H9 (cell line): ENCODE measurements around the gene MGAT4A. TPM values are rescaled to one million over a fixed set of nuclear protein-coding genes. Genes with fewer than 3 reads are reported as not detected.

ENCODE experiments used
- DNase-seq: peaks from one replicate; pipeline ENCODE4 v3.0.0-alpha.2; 2017
- H2AFZ ChIP-seq: one replicate; pipeline ENCODE4 v1.6.1; 2013; ENCODE audit warnings: mild to moderate bottlenecking, low read length, control low read depth, moderate library complexity
- H2AK5ac ChIP-seq: 2 replicates; pipeline ENCODE4 v1.6.1; 2013; ENCODE audit warnings: low read length, control low read depth, mixed read lengths; ENCODE audit not compliant: insufficient read length
- H2BK120ac ChIP-seq: one replicate; pipeline ENCODE4 v1.6.1; 2013; ENCODE audit warnings: low read depth, mild to moderate bottlenecking, low read length, control low read depth, inconsistent platforms; ENCODE audit not compliant: poor library complexity, severe bottlenecking
- H2BK12ac ChIP-seq: 2 replicates; pipeline ENCODE4 v1.6.1; 2013; ENCODE audit warnings: low read length, control low read depth, mixed read lengths, low read depth; ENCODE audit not compliant: insufficient read length
- H2BK15ac ChIP-seq: 2 replicates; pipeline ENCODE4 v1.6.1; 2013; ENCODE audit warnings: low read depth, low read length, control low read depth
- H2BK20ac ChIP-seq: one replicate; pipeline ENCODE4 v1.6.1; 2013; ENCODE audit warnings: low read depth, mild to moderate bottlenecking, low read length, control low read depth, inconsistent platforms; ENCODE audit not compliant: poor library complexity, severe bottlenecking
- H2BK5ac ChIP-seq: 2 replicates; pipeline ENCODE4 v1.6.1; 2013; ENCODE audit warnings: low read length, control low read depth, mixed read lengths; ENCODE audit not compliant: insufficient read length
- H3K14ac ChIP-seq: 2 replicates; pipeline ENCODE4 v1.6.1; 2013; ENCODE audit warnings: low read length, control low read depth; ENCODE audit not compliant: insufficient read depth
- H3K18ac ChIP-seq: 2 replicates; pipeline ENCODE4 v1.6.1; 2013; ENCODE audit warnings: low read depth, mild to moderate bottlenecking, mixed read lengths, low read length, control low read depth; ENCODE audit not compliant: insufficient read length
- H3K23ac ChIP-seq: 2 replicates; pipeline ENCODE4 v1.6.1; 2013; ENCODE audit warnings: low read length, control low read depth, mixed read lengths, low read depth; ENCODE audit not compliant: insufficient read length
- H3K23me2 ChIP-seq: 2 replicates; pipeline ENCODE4 v1.6.1; 2013; ENCODE audit warnings: low read depth, mild to moderate bottlenecking, mixed read lengths, low read length, control low read depth; ENCODE audit not compliant: insufficient read length, poor library complexity, severe bottlenecking
- H3K27ac ChIP-seq: 2 replicates; pipeline ENCODE4 v1.5.1; 2013; ENCODE audit warnings: low read length, control low read depth, mixed read lengths, low read depth; ENCODE audit not compliant: insufficient read length
- H3K27me3 ChIP-seq: 2 replicates; pipeline ENCODE4 v1.6.1; 2013; ENCODE audit warnings: low read length, control low read depth, inconsistent platforms; ENCODE audit not compliant: insufficient read depth
- H3K4ac ChIP-seq: 2 replicates; pipeline ENCODE4 v1.6.1; 2013; ENCODE audit warnings: low read depth, mild to moderate bottlenecking, control low read depth, inconsistent platforms, low read length, moderate library complexity
- H3K4me1 ChIP-seq: 2 replicates; pipeline ENCODE4 v1.6.1; 2013; ENCODE audit warnings: low read length, control low read depth, inconsistent platforms; ENCODE audit not compliant: insufficient read depth
- H3K4me2 ChIP-seq: 2 replicates; pipeline ENCODE4 v1.6.1; 2013; ENCODE audit warnings: low read length, control low read depth, mixed read lengths; ENCODE audit not compliant: insufficient read length, insufficient read depth
- H3K56ac ChIP-seq: 2 replicates; pipeline ENCODE4 v1.6.1; 2013; ENCODE audit warnings: low read depth, mild to moderate bottlenecking, mixed read lengths, low read length, control low read depth; ENCODE audit not compliant: insufficient read length
- H3K79me1 ChIP-seq: 2 replicates; pipeline ENCODE4 v1.6.1; 2013; ENCODE audit warnings: low read depth, mild to moderate bottlenecking, moderate library complexity, low read length, control low read depth, inconsistent platforms; ENCODE audit not compliant: insufficient read depth, poor library complexity, severe bottlenecking
- H3K79me2 ChIP-seq: 2 replicates; pipeline ENCODE4 v1.6.1; 2013; ENCODE audit warnings: low read length, control low read depth, inconsistent platforms; ENCODE audit not compliant: insufficient read depth
- H3K9ac ChIP-seq: 2 replicates; pipeline ENCODE4 v1.6.1; 2013; ENCODE audit warnings: low read length, control low read depth, mixed read lengths; ENCODE audit not compliant: insufficient read length; ENCODE audit errors: extremely low read depth
- H3K9me3 ChIP-seq: one replicate; pipeline ENCODE4 v1.6.1; 2013; ENCODE audit warnings: low read depth, low read length, inconsistent platforms; ENCODE audit not compliant: control insufficient read depth
- H3T11ph ChIP-seq: one replicate; pipeline ENCODE4 v1.6.1; 2013; ENCODE audit warnings: mild to moderate bottlenecking, low read length, control low read depth, inconsistent platforms
- H4K20me1 ChIP-seq: one replicate; pipeline ENCODE4 v1.6.1; 2013; ENCODE audit not compliant: control insufficient read depth, insufficient read length, insufficient read depth
- H4K5ac ChIP-seq: 2 replicates; pipeline ENCODE4 v1.6.1; 2013; ENCODE audit warnings: low read depth, mild to moderate bottlenecking, mixed read lengths, low read length, control low read depth; ENCODE audit not compliant: insufficient read length
- H4K8ac ChIP-seq: replicated peaks from 2 replicates; pipeline ENCODE4 v1.6.1; 2013; ENCODE audit warnings: low read length, control low read depth, mixed read lengths, low read depth; ENCODE audit not compliant: insufficient read length
- H4K91ac ChIP-seq: 2 replicates; pipeline ENCODE4 v1.6.1; 2013; ENCODE audit warnings: low read depth, mild to moderate bottlenecking, moderate library complexity, mixed read lengths, low read length, control low read depth; ENCODE audit not compliant: insufficient read length
- H3K27ac Mint-ChIP-seq, 3 experiments: 2 replicates in 2 of 3; 3 replicates in 1 of 3; pipeline ENCODE4 v1.8.0; 2020 to 2021; ENCODE audit warnings: mixed read lengths in 3 of 3, mild to moderate bottlenecking in 1 of 3, moderate library complexity in 1 of 3
- H3K27me3 Mint-ChIP-seq: 2 replicates; pipeline ENCODE4 v1.8.0; 2021; ENCODE audit warnings: low read depth, mild to moderate bottlenecking, moderate library complexity, mixed read lengths
- H3K36me3 Mint-ChIP-seq, 3 experiments: 2 replicates in 2 of 3; 3 replicates in 1 of 3; pipeline ENCODE4 v1.8.0; 2020 to 2021; ENCODE audit warnings: low read depth in 3 of 3, mixed read lengths in 3 of 3; ENCODE audit not compliant: insufficient read depth in 1 of 3
- H3K4me1 Mint-ChIP-seq, 2 experiments: 2 replicates each; pipeline ENCODE4 v1.8.0; 2020; ENCODE audit warnings: mixed read lengths in 2 of 2
- H3K4me3 Mint-ChIP-seq, 2 experiments: 2 replicates in 1 of 2; 3 replicates in 1 of 2; pipeline ENCODE4 v1.8.0; 2020 to 2021; ENCODE audit warnings: mild to moderate bottlenecking in 2 of 2, mixed read lengths in 2 of 2, moderate library complexity in 1 of 2
- H3K9me3 Mint-ChIP-seq, 2 experiments: 2 replicates in 1 of 2; 3 replicates in 1 of 2; pipeline ENCODE4 v1.8.0; 2020; ENCODE audit warnings: mild to moderate bottlenecking in 2 of 2, mixed read lengths in 2 of 2, moderate library complexity in 1 of 2
- WGBS: extraction: QIAGEN DNeasy Blood & Tissue Kit; methylation state at CpG from one replicate; pipeline ENCODE4 v1.1.7; 2013; ENCODE audit warnings: missing lambda C conversion rate, low lambda C conversion rate, mixed read lengths; ENCODE audit not compliant: insufficient read length; ENCODE audit errors: extremely low coverage; 5-methylcytosine and 5-hydroxymethylcytosine counted together
- total RNA-seq: library from RNA; stranded (reverse); gene quantifications from 2 replicates; pipeline ENCODE4 v1.2.1, GENCODE V29; 2021
- TF ChIP-seq, protein P1 (sequence below): fragments of 200-600 bp; sonication (generic); conservative IDR thresholded peaks from 3 replicates; pipeline ENCODE4 v1.8.0; 2021; ENCODE audit warnings: antibody characterized with exemption, mild to moderate bottlenecking

The MGAT4A gene
- total RNA-seq, 1 experiment from 2014 or later: 3.5 TPM

DNA sequence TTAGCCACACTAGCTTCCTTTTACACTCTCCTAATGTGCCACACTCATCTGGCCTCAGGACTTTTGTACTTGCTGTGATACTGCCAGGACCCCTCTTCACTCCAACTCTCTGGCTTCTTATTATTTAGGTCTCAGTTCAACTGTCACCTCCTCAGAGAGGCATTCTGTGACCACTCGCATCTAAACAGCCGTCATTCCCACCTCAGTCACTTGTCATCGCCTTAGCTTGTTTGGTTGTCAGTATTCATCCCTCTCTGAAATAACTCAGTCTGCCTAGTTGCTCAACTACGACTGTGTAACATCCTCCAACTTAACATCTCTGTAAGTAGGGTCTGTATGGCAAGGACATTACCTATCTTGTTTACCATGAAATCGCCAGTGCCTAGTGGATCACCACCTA lies 27.2 kb downstream of the MGAT4A start:
- no peak overlapping the region for H3K4ac ChIP-seq
- no peak overlapping the region for H2BK5ac ChIP-seq
- no peak overlapping the region for H3K9ac ChIP-seq
- no peaks in the 10 kb centered on the region; a peak in 1 of 7 replicates for H3K36me3 Mint-ChIP-seq
- H2BK20ac ChIP-seq: no peak overlapping the region
- H2BK120ac ChIP-seq: no peak overlapping the region
- H2BK15ac ChIP-seq: no peak overlapping the region
- no peak for DNase-seq
- H3K4me3 Mint-ChIP-seq: no peak overlapping the region
- no peak overlapping the region for H3K4me2 ChIP-seq
- H2BK12ac ChIP-seq: no peak overlapping the region
- no peaks in the 10 kb centered on the region for H3K79me2 ChIP-seq
- H3K56ac ChIP-seq: no peak overlapping the region
- H3K27ac Mint-ChIP-seq: no peak overlapping the region
- H4K20me1 ChIP-seq: no peaks in the 10 kb centered on the region
- H3K9me3 Mint-ChIP-seq: no peaks in the 10 kb centered on the region
- no peaks in the 10 kb centered on the region for H3K23me2 ChIP-seq
- H3K9me3 ChIP-seq: no peaks in the 10 kb centered on the region
- no peak overlapping the region for H2AK5ac ChIP-seq
- no peak overlapping the region for H4K5ac ChIP-seq
- no peak overlapping the region for H4K91ac ChIP-seq
- H3T11ph ChIP-seq: no peak overlapping the region
- H3K79me1 ChIP-seq: no peaks in the 10 kb centered on the region
- no peak overlapping the region for H3K23ac ChIP-seq
- no peak overlapping the region for H3K18ac ChIP-seq
- no peak overlapping the region for H3K14ac ChIP-seq
- H4K8ac ChIP-seq: no peak overlapping the region
- no peak overlapping the region for H3K27ac ChIP-seq
- H3K27me3 Mint-ChIP-seq: peaks cover 4% of the 10 kb centered on the region
- H3K27me3 ChIP-seq: no peaks in the 10 kb centered on the region
- WGBS: no CpG with 5 or more reads among the region's 5 CpGs
- H3K4me1 Mint-ChIP-seq: no peaks in the 10 kb centered on the region
- H3K4me1 ChIP-seq: no peaks in the 10 kb centered on the region
- TF ChIP-seq, protein P1, sequence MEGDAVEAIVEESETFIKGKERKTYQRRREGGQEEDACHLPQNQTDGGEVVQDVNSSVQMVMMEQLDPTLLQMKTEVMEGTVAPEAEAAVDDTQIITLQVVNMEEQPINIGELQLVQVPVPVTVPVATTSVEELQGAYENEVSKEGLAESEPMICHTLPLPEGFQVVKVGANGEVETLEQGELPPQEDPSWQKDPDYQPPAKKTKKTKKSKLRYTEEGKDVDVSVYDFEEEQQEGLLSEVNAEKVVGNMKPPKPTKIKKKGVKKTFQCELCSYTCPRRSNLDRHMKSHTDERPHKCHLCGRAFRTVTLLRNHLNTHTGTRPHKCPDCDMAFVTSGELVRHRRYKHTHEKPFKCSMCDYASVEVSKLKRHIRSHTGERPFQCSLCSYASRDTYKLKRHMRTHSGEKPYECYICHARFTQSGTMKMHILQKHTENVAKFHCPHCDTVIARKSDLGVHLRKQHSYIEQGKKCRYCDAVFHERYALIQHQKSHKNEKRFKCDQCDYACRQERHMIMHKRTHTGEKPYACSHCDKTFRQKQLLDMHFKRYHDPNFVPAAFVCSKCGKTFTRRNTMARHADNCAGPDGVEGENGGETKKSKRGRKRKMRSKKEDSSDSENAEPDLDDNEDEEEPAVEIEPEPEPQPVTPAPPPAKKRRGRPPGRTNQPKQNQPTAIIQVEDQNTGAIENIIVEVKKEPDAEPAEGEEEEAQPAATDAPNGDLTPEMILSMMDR: no peak
- H2AFZ ChIP-seq: no peak overlapping the region
